WTC11 (cell line): Measurements from ENCODE around the gene NFIA. TPM values are rescaled to one million over a fixed set of nuclear protein-coding genes. Genes with fewer than 3 reads are reported as not detected.

Source experiments
- ATAC-seq: fragments of 200-7000 bp; cut with Tn5 transposase; 2 replicates; pipeline ENCODE4 v1.10.0; 2021; ENCODE audit warnings: mild to moderate bottlenecking, moderate library complexity
- CTCF ChIA-PET: fragments of 300-600 bp; sonication (Branson Sonifier 250); formaldehyde crosslinking; loops from one replicate; lab custom pipeline; 2021; ENCODE audit warnings: antibody characterized with exemption; lab: Charles Lee
- POLR2A ChIA-PET: fragments of 350-600 bp; sonication (Branson Sonifier 250); formaldehyde crosslinking; loops from one replicate; lab custom pipeline; 2021; ENCODE audit warnings: antibody characterized with exemption; lab: Charles Lee
- DNase-seq: peaks from one replicate; pipeline ENCODE4 v3.0.0; 2021; ENCODE audit warnings: low spot score
- H3K27ac Mint-ChIP-seq: 2 replicates; pipeline ENCODE4 v1.8.0; 2021; ENCODE audit warnings: mixed read lengths
- H3K27me3 Mint-ChIP-seq: 2 replicates; pipeline ENCODE4 v1.8.0; 2021; ENCODE audit warnings: low read depth, mild to moderate bottlenecking, moderate library complexity, mixed read lengths
- H3K36me3 Mint-ChIP-seq: 2 replicates; pipeline ENCODE4 v1.8.0; 2021; ENCODE audit warnings: mixed read lengths
- H3K4me1 Mint-ChIP-seq: 2 replicates; pipeline ENCODE4 v1.8.0; 2022; ENCODE audit warnings: mixed read lengths
- H3K4me3 Mint-ChIP-seq: 2 replicates; pipeline ENCODE4 v1.8.0; 2021; ENCODE audit warnings: mild to moderate bottlenecking, moderate library complexity, mixed read lengths
- H3K9me3 Mint-ChIP-seq: 2 replicates; pipeline ENCODE4 v1.8.0; 2021; ENCODE audit warnings: mixed read lengths
- GABPB1 ChIP-seq: sonication (generic); formaldehyde crosslinking; IDR thresholded peaks from 2 replicates; pipeline ENCODE4 v1.8.1; 2023; ENCODE audit warnings: mild to moderate bottlenecking, missing genetic modification reagents
- JAZF1 ChIP-seq: fragments of 250-450 bp; sonication (Bioruptor Pico); IDR thresholded peaks from 2 replicates; pipeline ENCODE4 v1.9.0; 2021; ENCODE audit warnings: moderate library complexity, mild to moderate bottlenecking, inconsistent platforms
- KAT7 ChIP-seq: sonication (generic); formaldehyde crosslinking; IDR thresholded peaks from 2 replicates; pipeline ENCODE4 v1.8.1; 2023; ENCODE audit warnings: missing genetic modification reagents, mild to moderate bottlenecking, borderline replicate concordance
- NR1H2 ChIP-seq: sonication (generic); formaldehyde crosslinking; IDR thresholded peaks from 2 replicates; pipeline ENCODE4 v1.9.0; 2021; ENCODE audit warnings: mild to moderate bottlenecking, moderate library complexity, missing genetic modification reagents
- NR3C1 ChIP-seq: sonication (generic); formaldehyde crosslinking; conservative IDR thresholded peaks from 2 replicates; pipeline ENCODE4 v1.8.1; 2023; ENCODE audit warnings: low read depth, mild to moderate bottlenecking, missing genetic modification reagents
- OVOL2 ChIP-seq: fragments of 250-450 bp; sonication (Bioruptor Pico); IDR thresholded peaks from 2 replicates; pipeline ENCODE4 v1.9.0; 2021; ENCODE audit warnings: mild to moderate bottlenecking, borderline replicate concordance
- SMAD4 ChIP-seq: sonication (generic); formaldehyde crosslinking; IDR thresholded peaks from 2 replicates; pipeline ENCODE4 v1.8.0; 2022; ENCODE audit warnings: mild to moderate bottlenecking, missing genetic modification reagents
- TCF7 ChIP-seq: sonication (generic); formaldehyde crosslinking; IDR thresholded peaks from 2 replicates; pipeline ENCODE4 v1.8.0; 2022; ENCODE audit warnings: mild to moderate bottlenecking, low read depth, missing genetic modification reagents, moderate library complexity
- ZBTB21 ChIP-seq: sonication (generic); formaldehyde crosslinking; IDR thresholded peaks from 2 replicates; pipeline ENCODE4 v1.8.1; 2023; ENCODE audit warnings: mild to moderate bottlenecking, missing genetic modification reagents, borderline replicate concordance
- ZNF232 ChIP-seq: sonication (generic); formaldehyde crosslinking; IDR thresholded peaks from 2 replicates; pipeline ENCODE4 v1.8.0; 2022; ENCODE audit warnings: mild to moderate bottlenecking, missing genetic modification reagents
- ZNF317 ChIP-seq: sonication (generic); formaldehyde crosslinking; IDR thresholded peaks from 2 replicates; pipeline ENCODE4 v1.8.1; 2023; ENCODE audit warnings: low read depth, mild to moderate bottlenecking, moderate library complexity, missing genetic modification reagents, borderline replicate concordance
- ZNF416 ChIP-seq: fragments of 250-450 bp; sonication (Bioruptor Pico); IDR thresholded peaks from 2 replicates; pipeline ENCODE4 v1.9.0; 2021; ENCODE audit warnings: mild to moderate bottlenecking, inconsistent platforms
- ZNF423 ChIP-seq: fragments of 250-450 bp; sonication (Bioruptor Pico); IDR thresholded peaks from 2 replicates; pipeline ENCODE4 v2.1.2; 2022; ENCODE audit warnings: mild to moderate bottlenecking, moderate library complexity
- total RNA-seq: library from RNA; stranded (reverse); gene quantifications from 3 replicates; pipeline ENCODE4 v1.2.3, GENCODE V29; 2021
- TF ChIP-seq, protein P1 (sequence below): sonication (generic); formaldehyde crosslinking; IDR thresholded peaks from 2 replicates; pipeline ENCODE4 v1.8.0; 2023; ENCODE audit warnings: mild to moderate bottlenecking, missing genetic modification reagents
- TF ChIP-seq, protein P2 (sequence below): sonication (generic); formaldehyde crosslinking; conservative IDR thresholded peaks from 2 replicates; pipeline ENCODE4 v1.8.1; 2022; ENCODE audit warnings: mild to moderate bottlenecking, missing genetic modification reagents
- TF ChIP-seq, protein P3 (sequence below): sonication (generic); formaldehyde crosslinking; IDR thresholded peaks from 2 replicates; pipeline ENCODE4 v1.8.1; 2023; ENCODE audit warnings: mild to moderate bottlenecking, missing genetic modification reagents
- TF ChIP-seq, protein P4 (sequence below): sonication (generic); formaldehyde crosslinking; IDR thresholded peaks from 2 replicates; pipeline ENCODE4 v1.8.1; 2022; ENCODE audit warnings: mild to moderate bottlenecking, moderate library complexity, missing genetic modification reagents

Gene NFIA
- total RNA-seq, 1 experiment from 2014 or later, result 16.7 TPM

DNA sequence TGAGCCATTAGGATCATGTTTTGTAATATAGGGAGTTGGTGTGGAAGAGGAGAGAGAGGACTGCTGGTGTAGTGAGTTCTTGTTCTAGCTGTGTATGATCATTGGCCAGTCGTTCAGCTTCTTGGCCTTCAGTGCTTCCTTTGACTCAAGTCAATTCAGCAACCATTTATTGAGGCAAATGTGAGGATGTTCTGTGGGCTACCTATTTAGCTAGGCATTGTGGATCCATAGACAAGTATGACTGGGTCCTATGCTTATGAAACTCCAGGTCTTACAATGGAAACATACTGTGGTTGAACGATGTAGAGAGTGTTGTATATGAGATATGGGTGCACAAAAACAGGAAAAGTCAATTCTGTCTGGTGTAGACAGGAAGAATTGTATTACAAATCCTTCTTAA, 41.7 kb downstream of the NFIA start:
- no peak for ATAC-seq
- peaks cover 2% of the 10 kb centered on the region; the same call in 1 of the 2 replicates for H3K36me3 Mint-ChIP-seq

DNA sequence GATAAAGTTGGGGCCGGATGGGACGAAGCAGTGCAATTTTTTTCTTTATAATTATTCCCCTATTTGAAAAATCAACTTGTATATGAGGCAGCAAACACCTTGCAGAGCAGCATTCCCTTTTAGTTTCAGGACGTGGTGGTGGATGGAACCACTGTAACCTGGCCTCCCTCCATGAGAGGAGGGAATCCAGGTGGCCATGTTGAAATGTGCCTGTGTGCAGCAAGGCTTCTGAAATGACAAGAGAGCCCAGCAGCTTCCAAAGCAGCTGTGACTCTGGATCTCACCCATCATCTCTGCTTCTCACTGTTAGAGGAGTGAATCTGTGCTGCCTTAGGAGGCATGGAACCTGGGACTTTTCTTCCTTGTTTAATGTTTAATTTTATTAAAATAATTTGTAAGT, 42.3 kb downstream of the NFIA start:
- ChIA-PET POLR2A (no interaction called here), CTCF (no interaction called here)
- ATAC-seq, result peak; percentile 39
- peaks cover 2% of the 10 kb centered on the region; the same call in 1 of the 2 replicates for H3K36me3 Mint-ChIP-seq
- no peak overlapping the region for H3K4me3 Mint-ChIP-seq
- 0 out of 2 replicates have a peak, but pooled peaks cover 3% of the 10 kb centered on the region for H3K9me3 Mint-ChIP-seq
- H3K4me1 Mint-ChIP-seq, result peaks cover 52% of the 10 kb centered on the region
- TF ChIP-seq ZBTB21 (CRISPR knock-in tag), result no peak
- TF ChIP-seq NR1H2 (CRISPR knock-in tag), result no peak
- TF ChIP-seq TCF7 (CRISPR knock-in tag), result no peak
- TF ChIP-seq JAZF1 (CRISPR knock-in tag), result no peak
- no peak for TF ChIP-seq KAT7 (CRISPR knock-in tag)
- TF ChIP-seq ZNF423 (CRISPR knock-in tag), result no peak
- TF ChIP-seq, protein P1, sequence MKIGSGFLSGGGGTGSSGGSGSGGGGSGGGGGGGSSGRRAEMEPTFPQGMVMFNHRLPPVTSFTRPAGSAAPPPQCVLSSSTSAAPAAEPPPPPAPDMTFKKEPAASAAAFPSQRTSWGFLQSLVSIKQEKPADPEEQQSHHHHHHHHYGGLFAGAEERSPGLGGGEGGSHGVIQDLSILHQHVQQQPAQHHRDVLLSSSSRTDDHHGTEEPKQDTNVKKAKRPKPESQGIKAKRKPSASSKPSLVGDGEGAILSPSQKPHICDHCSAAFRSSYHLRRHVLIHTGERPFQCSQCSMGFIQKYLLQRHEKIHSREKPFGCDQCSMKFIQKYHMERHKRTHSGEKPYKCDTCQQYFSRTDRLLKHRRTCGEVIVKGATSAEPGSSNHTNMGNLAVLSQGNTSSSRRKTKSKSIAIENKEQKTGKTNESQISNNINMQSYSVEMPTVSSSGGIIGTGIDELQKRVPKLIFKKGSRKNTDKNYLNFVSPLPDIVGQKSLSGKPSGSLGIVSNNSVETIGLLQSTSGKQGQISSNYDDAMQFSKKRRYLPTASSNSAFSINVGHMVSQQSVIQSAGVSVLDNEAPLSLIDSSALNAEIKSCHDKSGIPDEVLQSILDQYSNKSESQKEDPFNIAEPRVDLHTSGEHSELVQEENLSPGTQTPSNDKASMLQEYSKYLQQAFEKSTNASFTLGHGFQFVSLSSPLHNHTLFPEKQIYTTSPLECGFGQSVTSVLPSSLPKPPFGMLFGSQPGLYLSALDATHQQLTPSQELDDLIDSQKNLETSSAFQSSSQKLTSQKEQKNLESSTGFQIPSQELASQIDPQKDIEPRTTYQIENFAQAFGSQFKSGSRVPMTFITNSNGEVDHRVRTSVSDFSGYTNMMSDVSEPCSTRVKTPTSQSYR (CRISPR knock-in tag), result no peak
- no peaks in the 10 kb centered on the region for H3K27me3 Mint-ChIP-seq
- no peak for DNase-seq
- H3K27ac Mint-ChIP-seq, result no peak overlapping the region

More for the DNA sequence above, 41.7 kb downstream of the NFIA start:
- ChIA-PET POLR2A (no interaction called here), CTCF (interaction anchor here (1.0 kb wide), 1 partner anchor 74 kb away, joined by 3 read pairs; no protein-coding TSS in a partner anchor)
- DNase-seq, result no peak
- H3K27me3 Mint-ChIP-seq, result no peaks in the 10 kb centered on the region
- TF ChIP-seq, protein P2, sequence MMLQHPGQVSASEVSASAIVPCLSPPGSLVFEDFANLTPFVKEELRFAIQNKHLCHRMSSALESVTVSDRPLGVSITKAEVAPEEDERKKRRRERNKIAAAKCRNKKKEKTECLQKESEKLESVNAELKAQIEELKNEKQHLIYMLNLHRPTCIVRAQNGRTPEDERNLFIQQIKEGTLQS (CRISPR knock-in tag), result no peak
- TF ChIP-seq ZNF416 (CRISPR knock-in tag) (no peak), TCF7 (CRISPR knock-in tag) (no peak), GABPB1 (CRISPR knock-in tag) (no peak), ZNF232 (CRISPR knock-in tag) (no peak), KAT7 (CRISPR knock-in tag) (no peak), NR3C1 (CRISPR knock-in tag) (no peak)
- H3K4me3 Mint-ChIP-seq, result no peak overlapping the region
- 0 out of 2 replicates have a peak, but pooled peaks cover 3% of the 10 kb centered on the region for H3K9me3 Mint-ChIP-seq
- H3K4me1 Mint-ChIP-seq, result peaks cover 55% of the 10 kb centered on the region
- H3K27ac Mint-ChIP-seq, result no peak overlapping the region; the same call in 1 of the 2 replicates

DNA sequence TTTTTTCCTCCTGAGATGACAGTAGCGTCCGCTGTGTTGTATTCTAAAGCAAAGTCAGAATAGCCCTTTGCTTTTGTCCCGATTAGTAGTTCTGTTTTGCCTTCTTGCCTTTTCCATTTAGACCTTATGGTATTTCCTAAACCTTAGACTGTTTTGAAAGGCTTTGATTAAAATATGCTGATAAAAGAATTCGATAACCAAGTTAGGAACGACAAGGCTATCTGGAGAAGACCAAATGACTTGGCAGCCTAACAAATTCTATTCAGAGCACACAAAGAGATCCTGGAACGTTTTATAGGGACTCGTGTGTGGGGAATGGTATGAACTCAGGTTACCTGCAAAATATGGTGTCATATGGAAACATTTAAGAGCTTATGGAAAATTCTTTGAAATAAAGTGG, 42.9 kb downstream of the NFIA start:
- TF ChIP-seq ZNF317 (no peak), OVOL2 (CRISPR knock-in tag) (no peak), KAT7 (CRISPR knock-in tag) (no peak), ZBTB21 (CRISPR knock-in tag) (no peak), SMAD4 (CRISPR knock-in tag) (no peak)
- TF ChIP-seq, protein P3, sequence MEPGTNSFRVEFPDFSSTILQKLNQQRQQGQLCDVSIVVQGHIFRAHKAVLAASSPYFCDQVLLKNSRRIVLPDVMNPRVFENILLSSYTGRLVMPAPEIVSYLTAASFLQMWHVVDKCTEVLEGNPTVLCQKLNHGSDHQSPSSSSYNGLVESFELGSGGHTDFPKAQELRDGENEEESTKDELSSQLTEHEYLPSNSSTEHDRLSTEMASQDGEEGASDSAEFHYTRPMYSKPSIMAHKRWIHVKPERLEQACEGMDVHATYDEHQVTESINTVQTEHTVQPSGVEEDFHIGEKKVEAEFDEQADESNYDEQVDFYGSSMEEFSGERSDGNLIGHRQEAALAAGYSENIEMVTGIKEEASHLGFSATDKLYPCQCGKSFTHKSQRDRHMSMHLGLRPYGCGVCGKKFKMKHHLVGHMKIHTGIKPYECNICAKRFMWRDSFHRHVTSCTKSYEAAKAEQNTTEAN (CRISPR knock-in tag), result no peak
- TF ChIP-seq, protein P4, sequence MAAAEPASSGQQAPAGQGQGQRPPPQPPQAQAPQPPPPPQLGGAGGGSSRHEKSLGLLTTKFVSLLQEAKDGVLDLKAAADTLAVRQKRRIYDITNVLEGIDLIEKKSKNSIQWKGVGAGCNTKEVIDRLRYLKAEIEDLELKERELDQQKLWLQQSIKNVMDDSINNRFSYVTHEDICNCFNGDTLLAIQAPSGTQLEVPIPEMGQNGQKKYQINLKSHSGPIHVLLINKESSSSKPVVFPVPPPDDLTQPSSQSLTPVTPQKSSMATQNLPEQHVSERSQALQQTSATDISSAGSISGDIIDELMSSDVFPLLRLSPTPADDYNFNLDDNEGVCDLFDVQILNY (CRISPR knock-in tag), result no peak
- ATAC-seq (no peak), DNase-seq (no peak)
- 0 out of 2 replicates have a peak, but pooled peaks cover 3% of the 10 kb centered on the region for H3K9me3 Mint-ChIP-seq
- H3K27ac Mint-ChIP-seq, result peak overlapping the region; percentile 67
- POLR2A ChIA-PET, result no interaction called here
- H3K27me3 Mint-ChIP-seq, result no peaks in the 10 kb centered on the region
- CTCF ChIA-PET, result no interaction called here
- peaks cover 52% of the 10 kb centered on the region for H3K4me1 Mint-ChIP-seq
- no peak overlapping the region for H3K4me3 Mint-ChIP-seq
- peaks cover 2% of the 10 kb centered on the region; the same call in 1 of the 2 replicates for H3K36me3 Mint-ChIP-seq
